Fibroblast of villous mesenchyme (primary cell): ENCODE measurements around the gene MEX3B. TPM values are rescaled to one million over a fixed set of nuclear protein-coding genes. Genes with fewer than 3 reads are reported as not detected.
"Not testable (repeated sequence)": the region's sequence is repeated elsewhere in the genome, so short reads cannot be mapped to it uniquely, and the experiment has no call there.

Source experiments
- DNase-seq: peaks from one replicate; pipeline ENCODE4 v3.0.0-alpha.2; 2010; ENCODE audit warnings: low read depth
- H3K4me3 ChIP-seq: 2 replicates; pipeline ENCODE4 v1.5.1; 2011; ENCODE audit warnings: low read depth, mild to moderate bottlenecking, low read length
- CTCF ChIP-seq: IDR thresholded peaks from 2 replicates; pipeline ENCODE4 v1.5.1; 2012; ENCODE audit warnings: low read depth, mild to moderate bottlenecking, low read length; ENCODE audit not compliant: insufficient read depth
- total RNA-seq: library from RNA; depleted of rRNA; stranded (reverse); fragments of >200 nt; gene quantifications from 2 replicates; pipeline ENCODE4 v1.2.3, GENCODE V29; 2012

The MEX3B gene
- total RNA-seq, 1 donor: 3.9 TPM

GRCh38 chr15:82012908-82013307 lies 32.9 kb downstream of the MEX3B start:
- DNase-seq: no peak
- H3K4me3 ChIP-seq: no peak overlapping the region
- no peak for TF ChIP-seq CTCF

DNA sequence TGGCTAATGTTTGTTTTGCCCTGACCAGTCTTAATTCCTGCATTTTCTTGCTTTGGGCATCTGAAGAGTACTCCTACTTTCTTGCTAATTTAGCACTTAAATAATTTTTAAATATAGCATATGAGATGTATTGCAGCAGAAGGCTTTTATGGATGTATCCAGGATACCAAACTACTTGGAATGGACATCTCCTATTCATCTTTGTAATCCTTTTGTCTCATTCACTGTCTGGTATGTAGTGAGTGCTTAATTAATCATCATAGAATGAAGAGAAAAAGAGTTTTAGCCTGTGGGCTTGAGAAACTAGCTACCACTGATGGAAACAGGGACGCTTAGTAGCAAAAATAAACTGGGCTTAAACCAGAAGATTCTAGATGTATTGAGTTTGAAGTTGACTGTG lies 40.6 kb downstream of the MEX3B start:
- DNase-seq: no peak
- H3K4me3 ChIP-seq: no peak overlapping the region
- TF ChIP-seq CTCF: no peak

DNA sequence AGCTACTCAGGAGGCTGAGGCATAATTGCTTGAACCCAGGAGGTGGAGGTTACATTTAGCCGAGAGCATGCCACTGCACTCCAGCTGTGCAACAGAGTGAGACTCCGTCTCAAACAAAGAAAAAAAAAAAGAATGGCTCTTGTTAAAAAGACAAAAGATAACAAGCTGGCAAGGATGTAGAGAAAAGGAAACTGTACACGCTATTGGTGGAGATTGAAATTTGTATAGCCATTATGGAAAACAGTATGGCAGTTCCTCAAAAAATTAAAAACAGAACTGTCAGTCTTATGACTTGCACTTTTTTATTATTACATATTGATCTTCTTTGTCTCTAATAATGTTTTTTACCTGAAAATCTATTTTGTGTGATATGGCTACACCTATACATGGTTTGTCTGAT lies 41.9 kb downstream of the MEX3B start:
- DNase-seq: no peak
- TF ChIP-seq CTCF: no peak
- no peak overlapping the region for H3K4me3 ChIP-seq

GRCh38 chr15:81995081-81995480 lies 50.7 kb downstream of the MEX3B start:
- peak overlapping the region; percentile 47 for H3K4me3 ChIP-seq
- DNase-seq: not testable (repeated sequence)

DNA sequence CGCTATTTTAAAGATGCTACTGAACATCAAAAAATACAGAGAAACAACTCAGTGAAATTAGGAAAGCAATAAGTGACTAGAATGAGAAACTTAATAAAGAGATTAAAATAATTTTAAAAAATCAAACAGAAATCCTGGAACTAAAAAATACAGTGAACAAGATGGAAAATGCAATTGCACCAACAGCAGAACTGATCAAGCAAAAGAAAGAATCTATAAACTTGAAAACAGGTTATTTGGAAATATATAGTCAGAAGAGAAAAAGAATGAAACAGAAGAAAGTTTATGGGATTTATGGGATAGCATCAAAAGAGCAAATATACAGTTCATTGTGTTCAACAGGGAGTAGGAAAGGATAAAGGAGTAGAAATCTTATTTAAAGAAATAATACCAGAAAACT lies 53.3 kb downstream of the MEX3B start:
- no peak for DNase-seq
- no peak for TF ChIP-seq CTCF
- H3K4me3 ChIP-seq: no peak overlapping the region

Other genes with a start within 250 kb of the MEX3B start
- gene EFL1, start 216.7 kb upstream of the MEX3B start, total RNA-seq: 18.0 and 22.9 TPM in 2 replicates
- gene SAXO2, start 216.8 kb upstream of the MEX3B start, total RNA-seq: 0.86 and 1.6 TPM in 2 replicates